SK-N-SH treated with all-trans-retinoic acid at 6 μM for 48 hours (cell line): ENCODE results near the gene GPC5.

Experiments used
- ATAC-seq: fragments of 200-7000 bp; cut with Tn5 transposase; 3 replicates; pipeline ENCODE4 v1.9.1; 2020; ENCODE audit warnings: mild to moderate bottlenecking, moderate library complexity
- ARNTL ChIP-seq: fragments of 450-650 bp; formaldehyde crosslinking; IDR thresholded peaks from 2 replicates; pipeline ENCODE4 v1.5.0; 2020; ENCODE audit warnings: low read depth, mild to moderate bottlenecking, moderate library complexity, borderline replicate concordance
- BACH2 ChIP-seq: fragments of 250-450 bp; sonication (Bioruptor Pico); IDR thresholded peaks from 2 replicates; pipeline ENCODE4 v1.9.0; 2021; ENCODE audit warnings: mild to moderate bottlenecking, borderline replicate concordance
- CSDC2 ChIP-seq: fragments of 250-450 bp; sonication (Bioruptor Pico); IDR thresholded peaks from 2 replicates; pipeline ENCODE4 v1.5.0; 2020; ENCODE audit warnings: mild to moderate bottlenecking, moderate library complexity
- ESRRG ChIP-seq: fragments of 250-450 bp; sonication (Bioruptor Pico); IDR thresholded peaks from 2 replicates; pipeline ENCODE4 v1.6.1; 2021; ENCODE audit warnings: mild to moderate bottlenecking
- GLIS3 ChIP-seq: fragments of 250-450 bp; sonication (Bioruptor Pico); IDR thresholded peaks from 2 replicates; pipeline ENCODE4 v1.5.0; 2020; ENCODE audit warnings: mild to moderate bottlenecking, moderate library complexity
- ISL1 ChIP-seq: fragments of 250-450 bp; sonication (Bioruptor Pico); IDR thresholded peaks from 2 replicates; pipeline ENCODE4 v2.1.2; 2022; ENCODE audit warnings: mild to moderate bottlenecking, moderate library complexity
- OSR1 ChIP-seq: fragments of 250-450 bp; sonication (Bioruptor Pico); IDR thresholded peaks from 2 replicates; pipeline ENCODE4 v1.8.0; 2022; ENCODE audit warnings: moderate library complexity, mild to moderate bottlenecking, inconsistent platforms
- PPARA ChIP-seq: fragments of 250-450 bp; sonication (Bioruptor Pico); IDR thresholded peaks from 2 replicates; pipeline ENCODE4 v1.5.0; 2020; ENCODE audit warnings: mild to moderate bottlenecking, borderline replicate concordance
- RARB ChIP-seq: fragments of 250-450 bp; sonication (Bioruptor Pico); IDR thresholded peaks from 2 replicates; pipeline ENCODE4 v1.8.0; 2021; ENCODE audit warnings: mild to moderate bottlenecking, moderate library complexity
- SNAI2 ChIP-seq: fragments of 250-450 bp; sonication (Bioruptor Pico); IDR thresholded peaks from 2 replicates; pipeline ENCODE4 v1.5.0; 2020; ENCODE audit warnings: mild to moderate bottlenecking, moderate library complexity
- TCF4 ChIP-seq: fragments of 250-450 bp; sonication (Bioruptor Pico); IDR thresholded peaks from 2 replicates; pipeline ENCODE4 v1.8.0; 2021; ENCODE audit warnings: mild to moderate bottlenecking, moderate library complexity, borderline replicate concordance
- TOX ChIP-seq: fragments of 250-450 bp; sonication (Bioruptor Pico); IDR thresholded peaks from 2 replicates; pipeline ENCODE4 v1.8.0; 2021; ENCODE audit warnings: mild to moderate bottlenecking, moderate library complexity, borderline replicate concordance
- ZC3H10 ChIP-seq: fragments of 250-450 bp; sonication (Bioruptor Pico); IDR thresholded peaks from 2 replicates; pipeline ENCODE4 v1.5.1; 2021; ENCODE audit warnings: mild to moderate bottlenecking, moderate library complexity
- ZFP3 ChIP-seq: fragments of 250-450 bp; sonication (Bioruptor Pico); IDR thresholded peaks from 2 replicates; pipeline ENCODE4 v1.5.0; 2020; ENCODE audit warnings: mild to moderate bottlenecking, moderate library complexity
- ZFP30 ChIP-seq: fragments of 450-650 bp; formaldehyde crosslinking; IDR thresholded peaks from 2 replicates; pipeline ENCODE4 v1.5.0; 2022; ENCODE audit warnings: mild to moderate bottlenecking, moderate library complexity
- ZNF565 ChIP-seq: fragments of 450-650 bp; formaldehyde crosslinking; conservative IDR thresholded peaks from 2 replicates; pipeline ENCODE4 v1.5.0; 2020; ENCODE audit warnings: low read depth, mild to moderate bottlenecking, moderate library complexity
- ZNF8 ChIP-seq: fragments of 450-650 bp; formaldehyde crosslinking; IDR thresholded peaks from 2 replicates; pipeline ENCODE4 v1.5.0; 2020; ENCODE audit warnings: mild to moderate bottlenecking, moderate library complexity
- TF ChIP-seq, protein P1 (sequence below): fragments of 250-450 bp; sonication (Bioruptor Pico); IDR thresholded peaks from 2 replicates; pipeline ENCODE4 v1.8.0; 2021; ENCODE audit warnings: low read depth, mild to moderate bottlenecking, moderate library complexity, borderline replicate concordance
- TF ChIP-seq, protein P2 (sequence below): fragments of 250-450 bp; sonication (Bioruptor Pico); IDR thresholded peaks from 2 replicates; pipeline ENCODE4 v1.5.1; 2021; ENCODE audit warnings: mild to moderate bottlenecking, moderate library complexity
- TF ChIP-seq, protein P3 (sequence below): fragments of 250-450 bp; sonication (Bioruptor Pico); IDR thresholded peaks from 2 replicates; pipeline ENCODE4 v1.5.1; 2020; ENCODE audit warnings: low read depth, mild to moderate bottlenecking, moderate library complexity
- TF ChIP-seq, protein P4 (sequence below): fragments of 250-450 bp; sonication (Bioruptor Pico); IDR thresholded peaks from 2 replicates; pipeline ENCODE4 v1.5.0; 2020; ENCODE audit warnings: mild to moderate bottlenecking, moderate library complexity
- TF ChIP-seq, protein P5 (sequence below): fragments of 250-450 bp; sonication (Bioruptor Pico); IDR thresholded peaks from 2 replicates; pipeline ENCODE4 v1.8.0; 2020; ENCODE audit warnings: mild to moderate bottlenecking, moderate library complexity, borderline replicate concordance

The GPC5 gene

DNA sequence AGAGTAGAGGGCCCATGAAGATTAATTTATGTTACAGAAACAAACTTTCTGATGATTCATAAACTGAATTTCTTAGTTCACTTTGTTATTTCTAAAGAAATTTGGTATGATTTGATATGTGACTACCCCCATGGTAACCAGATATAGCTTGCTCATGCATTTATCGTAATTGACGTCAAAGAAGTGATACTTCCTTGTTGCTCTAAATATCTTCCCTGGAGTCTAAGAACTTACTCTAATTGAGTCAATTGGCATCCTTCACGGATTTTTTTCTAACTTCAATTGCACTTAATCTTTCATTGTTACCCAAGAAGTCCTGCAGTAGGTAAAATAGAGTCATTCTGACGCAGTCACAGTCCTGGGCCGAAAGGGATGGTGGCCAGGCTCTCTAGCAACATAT is 240.9 kb downstream of the GPC5 start:
- no peak for TF ChIP-seq ZNF8 (CRISPR knock-in tag)
- TF ChIP-seq, all 23 proteins: peak for 0
- no peak for ATAC-seq

DNA sequence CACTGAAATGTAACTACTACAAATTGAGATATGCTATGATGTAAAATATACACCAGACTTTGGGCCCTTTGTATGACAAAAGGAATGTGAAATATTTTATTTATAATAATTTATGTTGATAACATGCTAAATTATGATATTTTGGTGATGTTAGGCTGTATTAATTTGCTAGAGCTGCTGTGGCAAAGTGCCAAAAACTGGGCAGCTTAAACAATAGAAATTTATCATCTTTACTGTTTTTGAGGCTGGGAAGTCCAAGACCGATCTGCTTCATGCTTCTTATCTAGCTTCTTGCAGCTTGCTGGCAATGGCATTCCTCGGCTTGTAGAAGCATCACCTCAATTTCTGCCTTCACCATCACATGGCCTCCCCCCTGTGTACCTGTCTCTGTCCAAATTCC is 245.0 kb downstream of the GPC5 start:
- no peak for ATAC-seq
- TF ChIP-seq PPARA (CRISPR knock-in tag): no peak
- no peak for TF ChIP-seq ZNF8 (CRISPR knock-in tag)
- TF ChIP-seq, protein P1, sequence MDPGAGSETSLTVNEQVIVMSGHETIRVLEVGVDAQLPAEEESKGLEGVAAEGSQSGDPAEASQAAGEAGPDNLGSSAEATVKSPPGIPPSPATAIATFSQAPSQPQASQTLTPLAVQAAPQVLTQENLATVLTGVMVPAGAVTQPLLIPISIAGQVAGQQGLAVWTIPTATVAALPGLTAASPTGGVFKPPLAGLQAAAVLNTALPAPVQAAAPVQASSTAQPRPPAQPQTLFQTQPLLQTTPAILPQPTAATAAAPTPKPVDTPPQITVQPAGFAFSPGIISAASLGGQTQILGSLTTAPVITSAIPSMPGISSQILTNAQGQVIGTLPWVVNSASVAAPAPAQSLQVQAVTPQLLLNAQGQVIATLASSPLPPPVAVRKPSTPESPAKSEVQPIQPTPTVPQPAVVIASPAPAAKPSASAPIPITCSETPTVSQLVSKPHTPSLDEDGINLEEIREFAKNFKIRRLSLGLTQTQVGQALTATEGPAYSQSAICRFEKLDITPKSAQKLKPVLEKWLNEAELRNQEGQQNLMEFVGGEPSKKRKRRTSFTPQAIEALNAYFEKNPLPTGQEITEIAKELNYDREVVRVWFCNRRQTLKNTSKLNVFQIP (CRISPR knock-in tag): no peak
- no peak for TF ChIP-seq ARNTL (CRISPR knock-in tag)
- TF ChIP-seq ESRRG (CRISPR knock-in tag): no peak
- TF ChIP-seq, protein P2, sequence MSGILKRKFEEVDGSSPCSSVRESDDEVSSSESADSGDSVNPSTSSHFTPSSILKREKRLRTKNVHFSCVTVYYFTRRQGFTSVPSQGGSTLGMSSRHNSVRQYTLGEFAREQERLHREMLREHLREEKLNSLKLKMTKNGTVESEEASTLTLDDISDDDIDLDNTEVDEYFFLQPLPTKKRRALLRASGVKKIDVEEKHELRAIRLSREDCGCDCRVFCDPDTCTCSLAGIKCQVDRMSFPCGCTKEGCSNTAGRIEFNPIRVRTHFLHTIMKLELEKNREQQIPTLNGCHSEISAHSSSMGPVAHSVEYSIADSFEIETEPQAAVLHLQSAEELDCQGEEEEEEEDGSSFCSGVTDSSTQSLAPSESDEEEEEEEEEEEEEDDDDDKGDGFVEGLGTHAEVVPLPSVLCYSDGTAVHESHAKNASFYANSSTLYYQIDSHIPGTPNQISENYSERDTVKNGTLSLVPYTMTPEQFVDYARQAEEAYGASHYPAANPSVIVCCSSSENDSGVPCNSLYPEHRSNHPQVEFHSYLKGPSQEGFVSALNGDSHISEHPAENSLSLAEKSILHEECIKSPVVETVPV: no peak
- TF ChIP-seq, protein P3, sequence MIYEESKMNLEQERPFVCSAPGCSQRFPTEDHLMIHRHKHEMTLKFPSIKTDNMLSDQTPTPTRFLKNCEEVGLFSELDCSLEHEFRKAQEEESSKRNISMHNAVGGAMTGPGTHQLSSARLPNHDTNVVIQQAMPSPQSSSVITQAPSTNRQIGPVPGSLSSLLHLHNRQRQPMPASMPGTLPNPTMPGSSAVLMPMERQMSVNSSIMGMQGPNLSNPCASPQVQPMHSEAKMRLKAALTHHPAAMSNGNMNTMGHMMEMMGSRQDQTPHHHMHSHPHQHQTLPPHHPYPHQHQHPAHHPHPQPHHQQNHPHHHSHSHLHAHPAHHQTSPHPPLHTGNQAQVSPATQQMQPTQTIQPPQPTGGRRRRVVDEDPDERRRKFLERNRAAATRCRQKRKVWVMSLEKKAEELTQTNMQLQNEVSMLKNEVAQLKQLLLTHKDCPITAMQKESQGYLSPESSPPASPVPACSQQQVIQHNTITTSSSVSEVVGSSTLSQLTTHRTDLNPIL (CRISPR knock-in tag): no peak
- TF ChIP-seq ZNF565 (CRISPR knock-in tag): no peak
- TF ChIP-seq ZC3H10 (CRISPR knock-in tag): no peak
- no peak for TF ChIP-seq ISL1
- no peak for TF ChIP-seq ZFP3 (CRISPR knock-in tag)
- no peak for TF ChIP-seq TOX (CRISPR knock-in tag)
- TF ChIP-seq SNAI2 (CRISPR knock-in tag): no peak
- no peak for TF ChIP-seq TCF4
- TF ChIP-seq RARB: no peak
- no peak for TF ChIP-seq GLIS3 (CRISPR knock-in tag)
- TF ChIP-seq, protein P4, sequence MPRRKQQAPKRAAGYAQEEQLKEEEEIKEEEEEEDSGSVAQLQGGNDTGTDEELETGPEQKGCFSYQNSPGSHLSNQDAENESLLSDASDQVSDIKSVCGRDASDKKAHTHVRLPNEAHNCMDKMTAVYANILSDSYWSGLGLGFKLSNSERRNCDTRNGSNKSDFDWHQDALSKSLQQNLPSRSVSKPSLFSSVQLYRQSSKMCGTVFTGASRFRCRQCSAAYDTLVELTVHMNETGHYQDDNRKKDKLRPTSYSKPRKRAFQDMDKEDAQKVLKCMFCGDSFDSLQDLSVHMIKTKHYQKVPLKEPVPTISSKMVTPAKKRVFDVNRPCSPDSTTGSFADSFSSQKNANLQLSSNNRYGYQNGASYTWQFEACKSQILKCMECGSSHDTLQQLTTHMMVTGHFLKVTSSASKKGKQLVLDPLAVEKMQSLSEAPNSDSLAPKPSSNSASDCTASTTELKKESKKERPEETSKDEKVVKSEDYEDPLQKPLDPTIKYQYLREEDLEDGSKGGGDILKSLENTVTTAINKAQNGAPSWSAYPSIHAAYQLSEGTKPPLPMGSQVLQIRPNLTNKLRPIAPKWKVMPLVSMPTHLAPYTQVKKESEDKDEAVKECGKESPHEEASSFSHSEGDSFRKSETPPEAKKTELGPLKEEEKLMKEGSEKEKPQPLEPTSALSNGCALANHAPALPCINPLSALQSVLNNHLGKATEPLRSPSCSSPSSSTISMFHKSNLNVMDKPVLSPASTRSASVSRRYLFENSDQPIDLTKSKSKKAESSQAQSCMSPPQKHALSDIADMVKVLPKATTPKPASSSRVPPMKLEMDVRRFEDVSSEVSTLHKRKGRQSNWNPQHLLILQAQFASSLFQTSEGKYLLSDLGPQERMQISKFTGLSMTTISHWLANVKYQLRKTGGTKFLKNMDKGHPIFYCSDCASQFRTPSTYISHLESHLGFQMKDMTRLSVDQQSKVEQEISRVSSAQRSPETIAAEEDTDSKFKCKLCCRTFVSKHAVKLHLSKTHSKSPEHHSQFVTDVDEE (CRISPR knock-in tag): no peak
- no peak for TF ChIP-seq ZFP30 (CRISPR knock-in tag)
- no peak for TF ChIP-seq BACH2 (CRISPR knock-in tag)

DNA sequence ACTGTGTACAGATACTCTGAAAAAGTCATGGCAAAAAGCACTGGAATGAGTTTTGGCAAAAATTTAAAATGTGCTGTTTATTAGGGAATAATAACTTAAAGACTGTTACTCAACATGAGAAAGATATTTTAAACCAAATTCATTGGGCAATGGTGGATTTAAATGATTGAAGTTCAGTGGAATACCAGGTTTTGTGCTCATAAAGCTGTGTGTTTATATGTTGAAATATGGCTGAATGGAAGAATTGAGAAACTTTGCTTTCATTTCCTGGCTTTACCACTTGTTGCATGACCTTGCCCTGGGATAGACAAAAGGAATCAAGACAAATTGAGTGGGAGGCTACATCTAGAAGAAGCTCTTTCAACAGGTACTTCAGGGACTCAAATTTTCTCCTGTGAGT is 246.4 kb downstream of the GPC5 start:
- TF ChIP-seq ZFP30 (CRISPR knock-in tag) (no peak), ARNTL (CRISPR knock-in tag) (no peak), SNAI2 (CRISPR knock-in tag) (no peak), ZFP3 (CRISPR knock-in tag) (no peak), ISL1 (no peak), TOX (CRISPR knock-in tag) (no peak), GLIS3 (CRISPR knock-in tag) (no peak), ZC3H10 (CRISPR knock-in tag) (no peak), PPARA (CRISPR knock-in tag) (no peak), OSR1 (no peak), ZNF8 (CRISPR knock-in tag) (no peak), RARB (no peak), ESRRG (CRISPR knock-in tag) (no peak), CSDC2 (CRISPR knock-in tag) (no peak)
- TF ChIP-seq, protein P2: no peak
- TF ChIP-seq, protein P5, sequence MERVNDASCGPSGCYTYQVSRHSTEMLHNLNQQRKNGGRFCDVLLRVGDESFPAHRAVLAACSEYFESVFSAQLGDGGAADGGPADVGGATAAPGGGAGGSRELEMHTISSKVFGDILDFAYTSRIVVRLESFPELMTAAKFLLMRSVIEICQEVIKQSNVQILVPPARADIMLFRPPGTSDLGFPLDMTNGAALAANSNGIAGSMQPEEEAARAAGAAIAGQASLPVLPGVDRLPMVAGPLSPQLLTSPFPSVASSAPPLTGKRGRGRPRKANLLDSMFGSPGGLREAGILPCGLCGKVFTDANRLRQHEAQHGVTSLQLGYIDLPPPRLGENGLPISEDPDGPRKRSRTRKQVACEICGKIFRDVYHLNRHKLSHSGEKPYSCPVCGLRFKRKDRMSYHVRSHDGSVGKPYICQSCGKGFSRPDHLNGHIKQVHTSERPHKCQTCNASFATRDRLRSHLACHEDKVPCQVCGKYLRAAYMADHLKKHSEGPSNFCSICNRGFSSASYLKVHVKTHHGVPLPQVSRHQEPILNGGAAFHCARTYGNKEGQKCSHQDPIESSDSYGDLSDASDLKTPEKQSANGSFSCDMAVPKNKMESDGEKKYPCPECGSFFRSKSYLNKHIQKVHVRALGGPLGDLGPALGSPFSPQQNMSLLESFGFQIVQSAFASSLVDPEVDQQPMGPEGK (CRISPR knock-in tag): no peak

More for the DNA sequence above, 246.4 kb downstream of the GPC5 start:
- ATAC-seq: no peak
